GM12892 (cell line): Measurements from ENCODE around the gene LAIR1.

Experiments
- POLR2A ChIP-seq: IDR thresholded peaks from 2 replicates; pipeline ENCODE4 v1.6.1; 2011; ENCODE audit warnings: low read depth, low read length, control low read depth
- POLR2AphosphoS5 ChIP-seq: IDR thresholded peaks from 2 replicates; pipeline ENCODE4 v1.6.1; 2011; ENCODE audit warnings: low read depth, low read length, control low read depth
- TAF1 ChIP-seq: IDR thresholded peaks from 2 replicates; pipeline ENCODE4 v1.6.1; 2011; ENCODE audit warnings: low read depth, mild to moderate bottlenecking, control low read depth, low read length, borderline replicate concordance

DNA sequence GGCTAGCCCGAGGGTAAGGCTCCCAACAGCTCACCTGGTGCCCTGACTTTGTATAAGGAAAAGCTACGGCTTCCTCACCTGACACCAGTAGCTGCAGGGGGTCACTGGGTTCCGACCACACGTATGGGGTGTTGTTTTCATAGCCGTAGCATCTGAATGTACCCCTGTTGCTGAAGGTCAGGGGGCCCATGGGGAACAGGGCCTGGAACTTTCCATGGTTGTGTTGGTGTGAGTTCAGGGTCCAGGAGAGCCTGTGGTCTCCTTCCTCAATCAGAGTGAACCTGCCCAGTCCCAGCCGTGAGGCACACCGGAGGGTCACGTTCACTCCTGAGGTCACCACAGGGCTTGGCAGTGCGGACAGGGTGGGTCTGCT, 26.9 kb downstream of the LAIR1 start:
- no peak for TF ChIP-seq POLR2A
- TF ChIP-seq TAF1, result no peak
- TF ChIP-seq POLR2AphosphoS5, result no peak
